ENCODE measurements around the gene CPSF7.

CPSF7 gene

GRCh38 chr11:61377461-61378160, 52.2 kb downstream of the CPSF7 start:
- TF ChIP-seq, protein P1, sequence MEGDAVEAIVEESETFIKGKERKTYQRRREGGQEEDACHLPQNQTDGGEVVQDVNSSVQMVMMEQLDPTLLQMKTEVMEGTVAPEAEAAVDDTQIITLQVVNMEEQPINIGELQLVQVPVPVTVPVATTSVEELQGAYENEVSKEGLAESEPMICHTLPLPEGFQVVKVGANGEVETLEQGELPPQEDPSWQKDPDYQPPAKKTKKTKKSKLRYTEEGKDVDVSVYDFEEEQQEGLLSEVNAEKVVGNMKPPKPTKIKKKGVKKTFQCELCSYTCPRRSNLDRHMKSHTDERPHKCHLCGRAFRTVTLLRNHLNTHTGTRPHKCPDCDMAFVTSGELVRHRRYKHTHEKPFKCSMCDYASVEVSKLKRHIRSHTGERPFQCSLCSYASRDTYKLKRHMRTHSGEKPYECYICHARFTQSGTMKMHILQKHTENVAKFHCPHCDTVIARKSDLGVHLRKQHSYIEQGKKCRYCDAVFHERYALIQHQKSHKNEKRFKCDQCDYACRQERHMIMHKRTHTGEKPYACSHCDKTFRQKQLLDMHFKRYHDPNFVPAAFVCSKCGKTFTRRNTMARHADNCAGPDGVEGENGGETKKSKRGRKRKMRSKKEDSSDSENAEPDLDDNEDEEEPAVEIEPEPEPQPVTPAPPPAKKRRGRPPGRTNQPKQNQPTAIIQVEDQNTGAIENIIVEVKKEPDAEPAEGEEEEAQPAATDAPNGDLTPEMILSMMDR (conservative IDR thresholded peaks at IDR 0.05; ENCODE audit: control insufficient read depth, insufficient read depth, low read depth, low read length): no peak
- H3K4me3 ChIP-seq (ENCODE audit: control insufficient read depth, low read depth, low read length): no peak overlapping the region
- DNase-seq (ENCODE audit: low read depth): peak; percentile 77

DNA sequence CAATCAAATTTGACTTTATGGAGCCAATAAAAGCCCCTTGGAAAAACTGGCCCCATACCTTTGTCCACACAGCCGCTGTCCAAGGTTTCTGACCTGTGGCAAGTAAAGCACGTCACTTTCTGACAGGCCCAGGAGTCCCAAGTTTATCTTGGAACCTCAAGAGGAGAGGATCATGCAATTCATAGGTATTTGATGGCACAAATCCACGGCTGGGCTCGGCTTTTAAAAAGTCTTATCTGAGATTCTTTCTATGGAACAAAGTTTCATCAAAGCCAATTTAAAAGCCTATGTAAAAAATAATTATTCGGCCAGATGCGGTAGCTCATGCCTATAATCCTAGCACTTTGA, 54.0 kb downstream of the CPSF7 start:
- DNase-seq (ENCODE audit: low read depth): no peak
- H3K4me3 ChIP-seq (ENCODE audit: control insufficient read depth, low read depth, low read length): no peak overlapping the region
- TF ChIP-seq, protein P1 (conservative IDR thresholded peaks at IDR 0.05; ENCODE audit: control insufficient read depth, insufficient read depth, low read depth, low read length): no peak

GRCh38 chr11:61372659-61373420, 56.9 kb downstream of the CPSF7 start:
- TF ChIP-seq, protein P1 (conservative IDR thresholded peaks at IDR 0.05; ENCODE audit: control insufficient read depth, insufficient read depth, low read depth, low read length): no peak
- DNase-seq (ENCODE audit: low read depth): no peak
- H3K4me3 ChIP-seq (ENCODE audit: control insufficient read depth, low read depth, low read length): no peak overlapping the region

DNA sequence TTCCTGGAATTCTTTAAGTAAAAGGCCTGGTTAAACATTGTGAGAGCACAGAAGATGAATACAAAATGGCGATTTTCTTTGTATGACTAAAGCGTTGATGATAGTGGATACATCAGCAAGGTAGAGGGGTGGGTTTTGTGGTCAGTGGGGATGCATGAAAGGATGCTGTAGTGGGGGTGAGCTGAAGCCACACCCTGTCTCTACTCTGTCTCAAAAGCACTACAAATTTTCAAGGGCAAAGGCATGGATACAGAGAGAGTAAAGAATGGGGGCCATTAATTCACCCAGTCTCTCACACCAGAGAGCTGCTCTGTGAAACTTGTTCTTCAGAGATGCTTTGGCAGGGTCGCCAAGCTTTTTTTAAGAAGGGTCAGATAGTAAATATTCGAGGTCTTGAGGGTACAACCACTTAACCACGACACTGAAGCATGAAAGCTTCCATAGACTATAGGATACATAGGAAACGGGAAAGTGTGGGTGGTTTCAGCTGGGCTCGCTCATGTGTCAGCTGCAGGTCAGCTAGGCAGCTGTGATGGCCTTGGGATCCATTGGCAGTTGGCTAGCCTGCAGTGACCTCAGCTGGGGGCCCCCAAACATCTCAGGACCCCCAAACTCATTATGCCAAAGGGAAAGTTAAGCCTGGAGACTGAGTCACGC, 59.3 kb downstream of the CPSF7 start:
- peak; percentile 39 for DNase-seq (ENCODE audit: low read depth)
- TF ChIP-seq, protein P1 (conservative IDR thresholded peaks at IDR 0.05; ENCODE audit: control insufficient read depth, insufficient read depth, low read depth, low read length): no peak
- no peak overlapping the region for H3K4me3 ChIP-seq (ENCODE audit: control insufficient read depth, low read depth, low read length)

GRCh38 chr11:61369372-61370348, 60.1 kb downstream of the CPSF7 start:
- H3K4me3 ChIP-seq (ENCODE audit: control insufficient read depth, low read depth, low read length): no peak overlapping the region
- DNase-seq (ENCODE audit: low read depth): peak; percentile 98
- TF ChIP-seq, protein P1 (conservative IDR thresholded peaks at IDR 0.05; ENCODE audit: control insufficient read depth, insufficient read depth, low read depth, low read length): no peak

DNA sequence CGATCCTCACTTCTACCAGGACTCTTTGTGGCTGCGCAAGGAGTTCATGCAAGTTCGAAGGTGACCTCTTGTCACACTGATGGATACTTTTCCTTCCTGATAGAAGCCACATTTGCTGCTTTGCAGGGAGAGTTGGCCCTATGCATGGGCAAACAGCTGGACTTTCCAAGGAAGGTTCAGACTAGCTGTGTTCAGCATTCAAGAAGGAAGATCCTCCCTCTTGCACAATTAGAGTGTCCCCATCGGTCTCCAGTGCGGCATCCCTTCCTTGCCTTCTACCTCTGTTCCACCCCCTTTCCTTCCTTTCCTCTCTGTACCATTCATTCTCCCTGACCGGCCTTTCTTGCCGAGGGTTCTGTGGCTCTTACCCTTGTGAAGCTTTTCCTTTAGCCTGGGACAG, 61.1 kb downstream of the CPSF7 start:
- no peak for DNase-seq (ENCODE audit: low read depth)
- TF ChIP-seq, protein P1 (conservative IDR thresholded peaks at IDR 0.05; ENCODE audit: control insufficient read depth, insufficient read depth, low read depth, low read length): no peak
- no peak overlapping the region for H3K4me3 ChIP-seq (ENCODE audit: control insufficient read depth, low read depth, low read length)
